K562 (cell line): Measurements from ENCODE around the gene MRPL40. TPM values are rescaled to one million over a fixed set of nuclear protein-coding genes. Genes with fewer than 3 reads are reported as not detected.

Experiments
- CREB5 ChIP-seq: fragments of 250-450 bp; sonication (Bioruptor Pico); IDR thresholded peaks from 2 replicates; pipeline ENCODE4 v1.5.0; 2020; ENCODE audit warnings: mild to moderate bottlenecking
- CXXC5 ChIP-seq: fragments of 250-450 bp; sonication (Bioruptor Pico); IDR thresholded peaks from 2 replicates; pipeline ENCODE4 v1.8.0; 2022; ENCODE audit warnings: inconsistent platforms, mild to moderate bottlenecking, moderate library complexity
- ELK1 ChIP-seq: sonication (generic); formaldehyde crosslinking; IDR thresholded peaks from 2 replicates; pipeline ENCODE4 v1.8.1; 2022; ENCODE audit warnings: missing genetic modification reagents
- EZH2 ChIP-seq: IDR thresholded peaks from 2 replicates; pipeline ENCODE4 v1.6.1; 2012; ENCODE audit warnings: low read depth, mild to moderate bottlenecking, inconsistent platforms, low read length, borderline replicate concordance
- HMG20B ChIP-seq: fragments of 250-450 bp; sonication (Bioruptor Pico); IDR thresholded peaks from 2 replicates; pipeline ENCODE4 v1.5.0; 2021; ENCODE audit warnings: mild to moderate bottlenecking
- MYNN ChIP-seq, 2 experiments: sonication (generic); formaldehyde crosslinking in 1 of 2; IDR thresholded peaks; 2 replicates each; pipeline versions ENCODE4 v1.5.0 to v1.6.1; 2016 to 2020; ENCODE audit warnings: antibody characterized with exemption in 1 of 2, missing genetic modification reagents in 1 of 2
- NONO ChIP-seq, 2 experiments: fragments of 200-400 bp in 1 of 2; fragments of 450-650 bp in 1 of 2; formaldehyde crosslinking in 1 of 2; IDR thresholded peaks; 2 replicates each; pipeline ENCODE4 v1.6.1; 2017; ENCODE audit warnings: low read depth in 2 of 2, mild to moderate bottlenecking in 2 of 2, moderate library complexity in 2 of 2, low read length in 1 of 2
- NR2C2 ChIP-seq, 2 experiments: fragments of 200-800 bp in 1 of 2; sonication (Bioruptor generic) in 1 of 2; sonication (generic) in 1 of 2; formaldehyde crosslinking in 1 of 2; IDR thresholded peaks; 2 replicates each; pipeline versions ENCODE4 v1.6.1 to v1.8.0; 2016 to 2022; ENCODE audit warnings: mild to moderate bottlenecking in 1 of 2, missing compliant biosample characterization in 1 of 2, missing genetic modification characterization in 1 of 2, missing genetic modification reagents in 1 of 2
- RBM14 ChIP-seq: fragments of 200-400 bp; formaldehyde crosslinking; IDR thresholded peaks from 2 replicates; pipeline ENCODE4 v1.6.1; 2018; ENCODE audit warnings: low read depth, mild to moderate bottlenecking, low read length, moderate library complexity, borderline replicate concordance; ENCODE audit not compliant: insufficient read depth
- SMARCA5 ChIP-seq: fragments of 450-650 bp; IDR thresholded peaks from 2 replicates; pipeline ENCODE4 v1.6.1; 2016
- SRSF1 ChIP-seq: fragments of 200-400 bp; formaldehyde crosslinking; IDR thresholded peaks from 2 replicates; pipeline ENCODE4 v1.6.1; 2017; ENCODE audit warnings: mild to moderate bottlenecking, low read depth, low read length, moderate library complexity
- TEAD4 ChIP-seq, 2 experiments: sonication (generic) in 1 of 2; formaldehyde crosslinking in 1 of 2; IDR thresholded peaks; 2 replicates each; pipeline versions ENCODE4 v1.6.1 to v1.8.0; 2012 to 2022; ENCODE audit warnings: borderline replicate concordance in 1 of 2, inconsistent platforms in 1 of 2, low read length in 1 of 2, mild to moderate bottlenecking in 1 of 2, missing genetic modification reagents in 1 of 2
- YY1 ChIP-seq, 3 experiments: IDR thresholded peaks; 2 replicates each; pipeline ENCODE4 v1.6.1; 2011; ENCODE audit warnings: low read length in 2 of 3, mild to moderate bottlenecking in 2 of 3, moderate library complexity in 2 of 3, borderline replicate concordance in 1 of 3, control low read depth in 1 of 3, low read depth in 1 of 3; ENCODE audit not compliant: insufficient read depth in 3 of 3, insufficient replicate concordance in 2 of 3, control insufficient read depth in 1 of 3, insufficient read length in 1 of 3; ENCODE audit errors: extremely low read depth in 1 of 3
- ZBTB17 ChIP-seq: fragments of 450-650 bp; formaldehyde crosslinking; IDR thresholded peaks from 2 replicates; pipeline ENCODE4 v1.4.0; 2020; ENCODE audit warnings: mild to moderate bottlenecking
- ZNF133 ChIP-seq: fragments of 250-450 bp; sonication (Bioruptor Pico); IDR thresholded peaks from 2 replicates; pipeline ENCODE4 v1.4.0; 2020; ENCODE audit warnings: mild to moderate bottlenecking
- ZNF146 ChIP-seq: IDR thresholded peaks from one replicate; pipeline ENCODE4 v1.6.1; 2018; ENCODE audit warnings: missing compliant biosample characterization; ENCODE audit not compliant: unreplicated experiment
- ZNF592 ChIP-seq: fragments of 450-650 bp; IDR thresholded peaks from 2 replicates; pipeline ENCODE4 v1.6.1; 2017; ENCODE audit warnings: antibody characterized with exemption, mild to moderate bottlenecking
- polyA plus RNA-seq, 8 experiments: library from polyadenylated mRNA; depleted of rRNA in 4 of 8; stranded (reverse) in 5 of 8; unstranded in 3 of 8; fragments of >200 nt; fragmentation: Nextera tagmentation in 2 of 8; fragmentation: Illumina TruSeq in 1 of 8; extraction: Ambion mirVana in 2 of 8; extraction: Trizol in 1 of 8; gene quantifications; 2 replicates each; pipeline versions ENCODE4 v1.2.1 to v1.2.3, GENCODE V29; 2011 to 2014; ENCODE audit warnings: inconsistent platforms in 1 of 8, missing spikeins in 1 of 8
- total RNA-seq, 7 experiments: library from RNA; depleted of rRNA in 6 of 7; stranded (reverse); fragments of >200 nt in 6 of 7; fragmentation: Illumina TruSeq in 2 of 7; extraction: Trizol in 2 of 7; gene quantifications; 2 replicates each; pipeline versions ENCODE4 v1.2.1 to v1.2.3, GENCODE V29; 2011 to 2021; ENCODE audit warnings: low replicate concordance in 1 of 7
- TF ChIP-seq, protein P1 (sequence below): fragments of 450-650 bp; formaldehyde crosslinking; IDR thresholded peaks from 2 replicates; pipeline ENCODE4 v1.4.0; 2022; ENCODE audit warnings: mild to moderate bottlenecking, moderate library complexity
- TF ChIP-seq, protein P2 (sequence below): fragments of 250-450 bp; sonication (Bioruptor Pico); IDR thresholded peaks from 2 replicates; pipeline ENCODE4 v1.8.0; 2022; ENCODE audit warnings: moderate library complexity, mild to moderate bottlenecking, inconsistent platforms

The MRPL40 gene
- total and polyA plus RNA-seq, 9 of the 15 experiments (the other 6 are each of a cell fraction or from before 2014, with no cell fraction given) = 132 to 652 (median 208) TPM

GRCh38 chr22:19480173-19480568, 47.8 kb downstream of the MRPL40 start (continued):
- TF ChIP-seq RBM14 (no peak; the same call in 1 of the 2 replicates), ELK1 (no peak), ZNF146 (CRISPR knock-in tag) (no peak), ZNF133 (CRISPR knock-in tag) (no peak), SRSF1 (no peak), TEAD4 (IDR thresholded peaks at IDR 0.05; ENCODE audit: low read length) (no peak), TEAD4 (CRISPR knock-in tag; IDR thresholded peaks at IDR 0.05; ENCODE audit: borderline replicate concordance) (no peak), MYNN (IDR thresholded peaks at IDR 0.05) (no peak), MYNN (CRISPR knock-in tag; IDR thresholded peaks at IDR 0.05) (no peak), NONO (IDR thresholded peaks at IDR 0.05; ENCODE audit: low read depth in 2 of 2, low read length in 1 of 2) (no peak), YY1 (IDR thresholded peaks at IDR 0.05; ENCODE audit: borderline replicate concordance in 1 of 3, control insufficient read depth in 1 of 3, extremely low read depth in 1 of 3, insufficient read depth in 3 of 3, insufficient read length in 1 of 3, insufficient replicate concordance in 2 of 3, low read depth in 1 of 3, low read length in 2 of 3) (no peak), NR2C2 (CRISPR knock-in tag; IDR thresholded peaks at IDR 0.05) (no peak), NR2C2 (tag; IDR thresholded peaks at IDR 0.05) (no peak), CXXC5 (no peak), SMARCA5 (no peak), CREB5 (CRISPR knock-in tag) (no peak), ZNF592 (no peak), HMG20B (CRISPR knock-in tag) (no peak), ZBTB17 (CRISPR knock-in tag) (peak; percentile 50; the same call in 1 of the 2 replicates), EZH2 (no peak)
- TF ChIP-seq, protein P1, sequence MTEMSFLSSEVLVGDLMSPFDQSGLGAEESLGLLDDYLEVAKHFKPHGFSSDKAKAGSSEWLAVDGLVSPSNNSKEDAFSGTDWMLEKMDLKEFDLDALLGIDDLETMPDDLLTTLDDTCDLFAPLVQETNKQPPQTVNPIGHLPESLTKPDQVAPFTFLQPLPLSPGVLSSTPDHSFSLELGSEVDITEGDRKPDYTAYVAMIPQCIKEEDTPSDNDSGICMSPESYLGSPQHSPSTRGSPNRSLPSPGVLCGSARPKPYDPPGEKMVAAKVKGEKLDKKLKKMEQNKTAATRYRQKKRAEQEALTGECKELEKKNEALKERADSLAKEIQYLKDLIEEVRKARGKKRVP (CRISPR knock-in tag) = no peak
- TF ChIP-seq, protein P2, sequence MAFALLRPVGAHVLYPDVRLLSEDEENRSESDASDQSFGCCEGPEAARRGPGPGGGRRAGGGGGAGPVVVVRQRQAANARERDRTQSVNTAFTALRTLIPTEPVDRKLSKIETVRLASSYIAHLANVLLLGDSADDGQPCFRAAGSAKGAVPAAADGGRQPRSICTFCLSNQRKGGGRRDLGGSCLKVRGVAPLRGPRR (CRISPR knock-in tag) = no peak
